KBM-7 (cell line): ENCODE data around the gene CCDC183.

Experiments used
- DNase-seq: peaks from one replicate; pipeline ENCODE4 v3.0.0-alpha.2; 2015
- in situ Hi-C: fragments of 300-500 bp; cut with MboI; formaldehyde crosslinking; loops from 2 replicates; pipeline ENCODE4 v1.14.3; 2020; ENCODE audit warnings: low sequenced_read_pairs, low pct_unique_long_range_greater_than_20kb, mixed read lengths

CCDC183 gene

GRCh38 chr9:136853596-136854112 lies 57.5 kb downstream of the CCDC183 start:
- DNase-seq, result no peak
- in situ Hi-C loops, result no loop called here

GRCh38 chr9:136854113-136854841 lies 58.1 kb downstream of the CCDC183 start:
- in situ Hi-C loops, result no loop called here
- DNase-seq, result no peak

DNA sequence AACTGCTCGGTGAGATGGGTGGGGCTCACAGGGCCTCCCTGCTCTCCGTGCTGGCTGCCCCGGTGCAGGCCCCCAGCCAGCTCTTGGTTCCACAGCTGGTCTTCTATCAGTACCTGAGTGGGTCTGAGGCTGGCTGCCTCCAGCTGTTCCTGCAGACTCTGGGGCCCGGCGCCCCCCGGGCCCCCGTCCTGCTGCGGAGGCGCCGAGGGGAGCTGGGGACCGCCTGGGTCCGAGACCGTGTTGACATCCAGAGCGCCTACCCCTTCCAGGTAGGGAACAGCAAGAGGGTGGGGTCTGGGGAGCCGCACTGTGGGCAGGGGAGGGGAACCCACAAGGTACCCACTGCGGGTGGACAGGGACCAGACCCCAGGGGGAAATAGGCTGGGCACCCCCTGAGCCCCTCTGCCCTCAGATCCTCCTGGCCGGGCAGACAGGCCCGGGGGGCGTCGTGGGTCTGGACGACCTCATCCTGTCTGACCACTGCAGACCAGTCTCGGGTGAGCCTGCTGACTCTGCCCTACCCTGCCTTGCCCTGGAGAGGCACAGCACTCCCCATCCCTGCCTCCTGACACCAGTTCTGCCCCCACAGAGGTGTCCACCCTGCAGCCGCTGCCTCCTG lies 58.8 kb downstream of the CCDC183 start:
- no peak for DNase-seq
- in situ Hi-C loops, result no loop called here

DNA sequence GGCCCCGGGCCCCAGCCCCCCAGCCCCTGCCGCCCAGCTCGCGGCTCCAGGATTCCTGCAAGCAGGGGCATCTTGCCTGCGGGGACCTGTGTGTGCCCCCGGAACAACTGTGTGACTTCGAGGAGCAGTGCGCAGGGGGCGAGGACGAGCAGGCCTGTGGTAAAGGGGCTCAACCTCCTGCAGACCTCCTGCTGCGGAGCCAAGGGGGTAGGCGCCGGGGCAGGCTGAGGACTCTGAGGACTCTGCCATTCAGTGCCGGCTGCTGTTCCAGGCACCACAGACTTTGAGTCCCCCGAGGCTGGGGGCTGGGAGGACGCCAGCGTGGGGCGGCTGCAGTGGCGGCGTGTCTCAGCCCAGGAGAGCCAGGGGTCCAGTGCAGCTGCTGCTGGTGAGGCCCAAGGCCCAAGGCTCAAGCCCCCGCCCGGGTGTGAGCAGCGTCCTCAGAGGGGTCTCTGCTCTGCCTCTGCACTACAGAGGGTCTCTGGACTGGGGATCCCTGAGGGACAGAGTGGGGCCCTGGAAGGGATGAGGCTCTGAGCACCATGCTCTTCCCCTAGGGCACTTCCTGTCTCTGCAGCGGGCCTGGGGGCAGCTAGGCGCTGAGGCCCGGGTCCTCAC lies 59.4 kb downstream of the CCDC183 start:
- in situ Hi-C loops, result no loop called here

GRCh38 chr9:136856079-136856476 lies 59.9 kb downstream of the CCDC183 start:
- in situ Hi-C loops, result no loop called here
- no peak for DNase-seq

More for the DNA sequence above, 59.4 kb downstream of the CCDC183 start:
- DNase-seq, result no peak

GRCh38 chr9:136856541-136857141 lies 60.5 kb downstream of the CCDC183 start:
- in situ Hi-C loops, result no loop called here

GRCh38 chr9:136857166-136857565 lies 61.0 kb downstream of the CCDC183 start:
- no peak for DNase-seq
- in situ Hi-C loops, result no loop called here

More at GRCh38 chr9:136856541-136857141, 60.5 kb downstream of the CCDC183 start:
- no peak for DNase-seq
